Measurements from ENCODE around the gene ACOXL.
"Not testable (repeated sequence)": the region's sequence is repeated elsewhere in the genome, so short reads cannot be mapped to it uniquely, and the experiment has no call there.

Gene ACOXL

DNA sequence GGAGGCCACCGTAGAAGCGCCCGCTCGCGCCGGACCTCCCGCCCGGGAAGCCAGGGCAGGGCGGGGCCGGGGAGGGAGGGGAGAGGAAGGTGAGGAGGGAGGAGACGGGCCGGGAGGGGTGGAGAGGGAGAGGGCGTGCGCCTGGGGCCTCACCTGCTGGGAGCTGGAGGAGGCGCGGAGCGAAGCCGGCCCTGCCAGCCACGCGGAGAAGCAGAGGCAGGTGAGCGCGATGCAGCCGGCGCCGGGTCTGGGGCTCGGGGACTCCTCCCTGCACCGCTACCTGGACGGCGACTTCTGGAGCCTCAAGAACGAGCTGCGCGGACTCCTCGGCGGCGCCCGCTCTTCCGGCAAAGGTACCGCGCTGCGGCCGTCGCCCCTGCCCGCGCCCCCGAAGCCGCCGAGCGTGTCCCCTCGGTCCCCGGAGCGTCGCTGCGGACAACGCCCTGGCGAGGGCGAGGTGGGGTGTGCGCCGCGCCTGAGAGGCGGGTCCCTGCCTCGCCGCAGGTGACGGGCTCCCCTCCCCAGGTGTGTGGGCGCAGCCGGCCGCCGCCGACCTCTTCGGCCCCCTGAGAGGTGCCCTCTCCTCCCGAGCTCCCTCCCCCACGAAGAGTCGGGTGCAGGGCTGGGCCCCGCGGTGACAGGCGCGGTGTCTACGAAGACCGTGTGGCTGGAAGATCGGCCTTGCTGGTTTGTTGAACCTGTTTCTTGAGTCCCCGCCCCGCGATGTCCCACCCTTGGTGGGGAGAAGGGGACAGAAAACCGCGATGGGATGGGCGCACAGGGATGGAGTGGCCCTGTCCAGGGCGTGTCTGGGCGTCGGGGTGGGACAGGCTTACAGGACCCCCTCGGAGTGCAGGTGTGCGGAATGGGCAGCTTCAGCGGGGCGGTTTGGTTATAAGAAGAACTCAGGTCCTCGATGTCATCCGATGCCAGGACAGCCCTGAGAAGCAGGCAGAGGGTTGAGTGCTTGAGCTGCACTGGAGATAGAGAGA, at the start of gene ACOXL:
TSS of gene ACOXL (plus strand) at position 152 of the 992 bp plus-strand sequence. CDS start 35,817 bp downstream, outside the sequence.
- no peak for DNase-seq (ENCODE audit: low read depth in 2 of 2)

DNA sequence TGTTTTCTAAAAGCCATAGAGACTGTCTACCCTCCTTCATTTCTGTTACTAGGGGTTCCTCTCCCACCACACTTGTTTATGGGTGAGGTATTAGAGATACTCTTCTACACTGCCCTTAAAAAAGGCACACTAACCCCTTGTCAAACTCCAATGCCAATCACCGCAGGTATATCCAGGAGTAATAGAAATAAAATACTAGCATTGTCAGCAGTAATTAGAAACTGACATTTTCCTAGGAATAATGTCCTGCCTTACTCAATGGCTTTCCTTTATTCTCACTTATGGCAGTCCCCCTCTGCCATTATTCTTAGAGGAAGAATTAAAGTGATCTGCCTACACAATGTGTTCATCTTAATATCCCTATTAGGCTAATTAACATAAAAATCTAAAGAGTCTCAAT, 49.5 kb upstream of the ACOXL start:
- DNase-seq (ENCODE audit: low read depth in 2 of 2), result no peak

DNA sequence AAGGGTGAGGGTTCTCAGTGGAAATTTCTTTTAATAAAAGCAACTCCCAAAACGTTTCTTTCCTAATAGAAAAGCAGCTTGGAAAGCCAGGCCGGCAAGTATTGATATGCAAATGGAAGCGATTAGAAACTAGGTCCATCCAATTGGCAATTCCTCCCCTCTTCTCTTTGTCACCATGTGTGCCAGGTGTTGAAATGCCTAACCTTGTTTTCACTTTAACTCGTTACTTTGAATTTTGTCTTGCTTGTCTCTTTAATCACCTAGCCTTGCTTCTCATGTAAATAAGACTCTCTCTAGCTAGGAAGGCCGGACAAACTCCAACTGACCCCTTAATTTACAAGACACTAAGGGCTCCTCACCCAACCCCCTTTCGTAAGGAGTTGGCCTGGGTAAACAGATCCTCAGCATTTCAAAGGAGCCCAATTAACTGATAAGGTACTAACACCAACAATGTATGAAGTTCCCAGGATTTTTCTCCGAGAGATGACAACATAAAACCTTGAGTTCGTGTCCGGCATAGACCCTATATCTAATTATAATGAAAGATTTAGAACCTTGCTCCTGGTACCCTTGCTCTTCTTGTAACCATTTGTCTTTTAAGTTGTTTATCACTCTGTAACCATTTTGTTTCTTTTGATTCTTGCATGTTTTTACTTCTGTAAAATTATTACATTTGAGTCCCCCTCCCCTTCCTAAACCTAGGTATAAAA, 44.4 kb upstream of the ACOXL start:
- not testable (repeated sequence) for DNase-seq (ENCODE audit: low read depth in 2 of 2)

DNA sequence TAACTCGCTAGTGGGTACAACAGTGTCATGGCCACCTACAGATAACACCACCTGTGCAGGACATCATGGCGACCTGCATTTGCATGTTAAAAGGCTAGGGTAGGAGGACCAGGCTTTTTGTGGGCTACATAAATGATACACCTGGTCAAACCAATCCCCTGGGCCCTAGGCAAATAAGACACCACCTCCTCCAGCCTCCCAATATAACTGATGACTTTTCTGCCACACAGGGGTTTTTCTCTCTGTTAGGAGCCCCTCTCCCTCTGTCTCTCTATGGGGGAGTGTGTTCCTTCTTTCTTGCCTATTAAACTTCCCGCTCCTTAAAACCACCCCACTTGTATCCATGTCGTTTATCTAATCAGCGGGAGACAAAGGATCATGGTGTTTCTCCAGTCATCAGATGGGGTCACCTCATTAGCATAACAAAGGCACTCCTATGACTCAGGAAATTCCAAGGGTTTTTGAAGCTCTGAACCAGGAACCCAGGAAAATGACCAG, 43.7 kb upstream of the ACOXL start:
- DNase-seq (ENCODE audit: low read depth in 2 of 2), result no peak

DNA sequence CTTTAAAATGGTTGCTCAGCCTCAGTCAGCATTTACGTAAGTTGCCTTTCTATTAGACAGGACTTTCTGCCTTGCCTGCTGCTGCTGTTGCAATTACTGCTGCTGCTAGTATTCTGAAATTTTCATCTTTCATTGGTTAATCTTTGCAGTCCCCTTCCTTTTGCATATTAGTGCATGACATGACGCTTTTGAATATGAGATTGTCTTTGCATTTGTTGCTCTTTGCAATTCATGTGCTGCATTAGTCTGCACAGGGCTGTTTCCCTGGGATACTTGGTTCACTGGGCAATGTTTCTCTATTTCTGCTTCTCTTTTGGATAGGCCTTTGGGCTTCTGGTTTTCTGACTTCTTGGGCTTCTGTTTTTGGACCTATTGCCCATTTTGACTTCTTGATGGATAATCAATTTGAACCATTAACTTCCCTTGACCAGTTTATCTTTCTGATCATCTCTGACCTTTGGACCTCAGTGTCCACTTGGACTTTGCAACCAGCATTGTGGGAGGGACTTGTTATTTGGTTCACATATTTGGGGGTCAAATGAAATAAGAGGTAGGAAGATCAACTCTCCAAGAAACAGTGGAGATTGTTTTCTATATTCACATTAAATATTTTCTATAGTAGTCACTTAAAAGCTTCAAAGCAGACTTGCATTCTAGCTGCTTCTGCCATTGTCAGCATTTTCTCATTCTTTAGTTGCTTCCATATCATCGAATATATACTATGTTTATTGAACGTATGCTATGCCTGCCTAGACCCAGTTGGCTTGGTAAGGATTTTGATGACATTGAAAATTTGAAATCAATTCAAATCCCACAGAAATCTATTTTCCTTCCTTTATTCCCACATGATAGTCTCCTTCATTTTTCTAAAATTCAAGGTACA, 42.0 kb upstream of the ACOXL start:
- no peak for DNase-seq (ENCODE audit: low read depth in 2 of 2)

DNA sequence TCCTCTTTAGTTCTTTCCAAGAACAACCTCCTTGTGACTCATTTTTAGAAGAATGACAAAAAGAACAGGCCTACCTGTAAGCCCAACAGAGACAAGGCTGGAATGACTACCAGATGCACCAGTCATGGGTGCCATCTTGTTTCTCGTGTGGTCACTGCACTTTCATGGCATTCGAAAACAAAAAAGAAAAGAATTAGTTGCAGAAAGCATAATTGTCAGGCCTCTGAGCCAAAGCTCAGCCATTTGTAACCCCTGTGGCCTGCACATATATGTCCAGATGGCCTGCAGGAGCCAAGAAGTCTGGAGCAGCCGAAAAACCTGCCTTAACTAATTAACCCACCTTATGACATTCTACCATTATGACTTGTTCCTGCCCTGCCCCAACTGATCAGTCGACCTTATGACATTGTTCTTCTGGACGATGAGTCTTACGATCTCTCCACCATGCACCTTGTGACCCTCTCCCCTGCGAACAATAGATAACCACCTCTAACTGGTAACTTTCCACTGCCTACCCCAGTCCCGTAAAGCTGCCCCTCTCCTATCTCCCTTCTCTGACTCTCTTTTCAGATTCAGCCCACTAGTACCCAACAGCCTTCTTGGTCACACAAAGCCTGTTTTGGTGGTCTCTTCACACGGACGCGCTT, 40.6 kb upstream of the ACOXL start:
- DNase-seq (ENCODE audit: low read depth in 2 of 2), result no peak

DNA sequence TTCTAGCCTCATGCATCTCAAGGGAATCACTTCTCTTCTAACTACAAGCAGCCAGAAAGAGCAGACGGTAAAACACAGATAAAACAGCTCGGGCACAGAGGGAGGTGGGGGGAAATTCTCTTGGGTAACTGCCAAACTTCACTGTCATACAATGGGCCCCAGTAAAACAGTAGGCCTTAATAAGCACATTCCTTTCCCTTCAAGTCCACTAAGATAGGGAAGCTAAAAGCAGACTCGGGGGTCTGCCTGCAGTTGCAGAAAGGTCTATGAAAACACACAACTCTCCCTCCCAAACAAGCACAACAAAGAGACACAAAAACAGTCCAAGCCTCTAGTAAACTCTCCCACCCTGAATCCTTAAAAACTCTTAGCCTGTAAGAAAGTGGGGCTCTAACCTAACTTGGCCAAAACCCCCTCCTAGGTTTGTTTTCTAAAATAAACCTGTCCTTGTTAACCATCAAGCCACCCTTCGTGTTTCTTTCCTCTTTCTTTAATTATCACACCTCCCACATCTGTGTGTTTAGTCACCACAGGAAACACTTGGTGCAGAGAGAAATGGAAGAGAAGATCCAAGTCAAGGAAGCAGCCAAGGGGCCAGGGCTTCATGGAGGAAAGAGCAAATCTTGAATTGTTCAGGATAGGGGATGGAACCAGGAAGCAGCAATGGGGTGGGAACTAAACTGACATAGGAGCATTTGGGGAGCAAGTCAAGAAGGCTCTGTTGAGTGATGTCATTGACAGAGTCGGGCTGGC, 37.1 kb upstream of the ACOXL start:
- DNase-seq (ENCODE audit: low read depth in 2 of 2), result not testable (repeated sequence)

DNA sequence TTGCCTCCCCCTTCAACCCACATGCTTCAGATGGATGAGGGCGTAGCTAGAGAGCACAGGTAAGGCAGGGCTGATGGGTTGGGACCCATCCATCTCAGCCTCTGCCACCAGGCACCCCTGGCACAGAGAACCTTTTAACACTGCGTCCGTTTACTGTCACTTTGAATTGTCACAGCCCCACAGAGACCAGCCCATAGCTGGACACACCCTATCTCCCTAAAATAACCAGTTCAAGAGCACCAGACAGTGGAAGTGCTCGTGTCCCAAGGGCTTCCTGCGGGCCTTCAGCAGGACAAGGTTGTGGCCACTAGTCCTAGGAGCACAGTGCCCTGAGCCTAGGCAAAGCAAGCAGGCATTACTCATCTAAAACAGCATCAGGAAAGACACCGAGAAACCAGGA, 34.1 kb upstream of the ACOXL start:
- not testable (repeated sequence) for DNase-seq (ENCODE audit: low read depth in 2 of 2)

DNA sequence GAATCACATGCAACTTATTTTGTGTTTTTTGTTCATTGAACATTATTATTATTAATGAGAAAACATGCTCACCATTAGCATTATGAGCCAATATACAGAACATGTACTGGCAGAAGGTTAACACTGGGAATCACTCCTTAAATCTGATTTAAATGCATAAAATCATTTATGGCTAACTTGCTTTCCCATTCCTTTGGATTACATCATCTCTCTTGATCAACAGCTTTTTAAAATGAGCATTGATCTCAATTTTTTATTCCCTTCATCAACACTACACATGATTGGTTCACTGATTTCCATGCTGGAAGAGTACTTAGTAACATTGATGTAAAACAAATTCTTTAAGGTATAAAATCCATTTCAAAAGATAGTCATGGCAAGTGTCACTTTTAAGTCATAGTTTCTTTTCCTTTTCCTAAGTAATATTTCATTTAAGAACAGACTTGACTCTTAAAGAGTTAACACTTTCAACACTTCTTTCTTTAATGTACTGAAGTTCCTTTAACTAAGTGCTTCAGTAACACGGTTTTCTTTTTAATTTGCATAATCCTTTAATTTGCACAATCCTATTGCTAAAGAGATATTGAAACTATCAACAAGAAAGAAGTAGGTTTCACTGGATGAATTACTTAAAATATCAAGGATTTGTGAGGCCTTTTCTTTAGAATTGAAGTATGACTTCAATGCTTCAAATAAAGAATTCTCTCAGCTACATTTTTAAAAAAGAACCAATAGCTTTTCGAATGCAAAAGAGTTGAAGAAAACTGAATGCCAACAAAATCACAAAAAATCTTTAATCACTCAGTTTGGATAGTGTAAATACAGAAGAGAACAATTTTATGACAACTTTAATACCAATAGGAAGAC, 29.6 kb upstream of the ACOXL start:
- DNase-seq (ENCODE audit: low read depth in 2 of 2), result no peak

DNA sequence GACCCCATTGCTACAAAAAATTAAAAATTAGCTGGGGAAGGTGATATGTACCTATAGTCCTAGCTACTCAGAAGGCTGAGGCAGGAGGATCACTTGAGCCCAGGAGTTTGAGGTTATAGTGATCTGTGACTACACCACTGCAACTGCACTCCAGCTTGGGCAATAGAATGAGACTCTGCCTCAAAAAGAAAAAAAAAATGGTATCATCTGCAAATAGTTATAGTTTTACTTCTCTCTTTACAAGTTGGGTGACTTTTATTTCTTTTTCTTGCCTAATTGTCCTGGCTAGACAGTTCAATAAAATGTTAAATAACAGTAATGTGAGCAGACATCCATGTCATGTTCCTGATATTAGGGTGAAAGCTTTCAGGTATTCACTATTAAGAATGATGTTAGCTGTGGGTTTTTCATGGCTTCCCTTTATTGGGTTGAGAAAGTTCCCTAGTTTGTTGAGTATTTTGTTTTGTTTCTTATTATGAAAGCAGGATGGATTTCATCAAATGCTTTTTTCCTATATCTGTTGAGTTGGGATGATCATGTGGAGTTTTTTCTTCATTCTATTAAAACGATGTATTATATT, 24.9 kb upstream of the ACOXL start:
- no peak for DNase-seq (ENCODE audit: low read depth in 2 of 2)

DNA sequence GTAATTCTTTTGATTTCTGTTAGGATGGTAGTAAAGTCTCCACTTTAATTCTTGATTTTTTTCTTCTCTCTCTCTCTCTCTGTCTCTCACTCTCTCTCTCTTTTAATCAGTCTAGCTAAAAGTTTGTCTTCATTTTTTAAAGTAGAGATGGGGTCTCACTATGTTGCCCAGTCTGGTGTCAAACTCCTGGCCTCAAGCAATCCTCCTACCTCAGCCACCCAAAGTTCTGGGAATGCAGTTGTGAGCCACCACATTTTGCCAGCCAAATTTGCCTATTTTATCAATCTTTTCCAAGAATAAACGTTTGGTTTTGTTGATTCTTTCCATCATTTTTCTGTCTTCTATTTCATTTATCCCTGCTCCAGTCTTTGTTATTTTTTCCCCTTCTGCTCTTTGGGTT, 23.9 kb upstream of the ACOXL start:
- DNase-seq (ENCODE audit: low read depth in 2 of 2), result no peak

DNA sequence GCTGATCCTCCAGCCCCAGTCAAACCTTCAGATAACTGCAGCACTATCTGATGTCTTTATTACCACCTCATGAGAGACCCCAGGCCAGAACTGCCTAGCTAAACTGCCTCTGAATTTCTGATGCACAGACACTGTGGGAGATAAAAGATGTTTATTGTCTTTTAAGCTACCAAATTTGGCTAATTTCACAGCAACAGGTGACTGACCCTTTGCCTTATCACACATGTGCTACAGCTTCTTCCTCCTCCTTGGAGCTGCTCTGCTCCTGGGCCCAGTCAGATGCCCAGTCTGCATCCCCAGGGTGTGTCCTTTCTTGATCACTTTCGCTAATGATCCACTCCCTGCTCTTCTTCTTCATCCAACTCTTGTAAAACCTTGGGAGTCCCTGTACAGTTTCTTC, 19.6 kb upstream of the ACOXL start:
- no peak for DNase-seq (ENCODE audit: low read depth in 2 of 2)

DNA sequence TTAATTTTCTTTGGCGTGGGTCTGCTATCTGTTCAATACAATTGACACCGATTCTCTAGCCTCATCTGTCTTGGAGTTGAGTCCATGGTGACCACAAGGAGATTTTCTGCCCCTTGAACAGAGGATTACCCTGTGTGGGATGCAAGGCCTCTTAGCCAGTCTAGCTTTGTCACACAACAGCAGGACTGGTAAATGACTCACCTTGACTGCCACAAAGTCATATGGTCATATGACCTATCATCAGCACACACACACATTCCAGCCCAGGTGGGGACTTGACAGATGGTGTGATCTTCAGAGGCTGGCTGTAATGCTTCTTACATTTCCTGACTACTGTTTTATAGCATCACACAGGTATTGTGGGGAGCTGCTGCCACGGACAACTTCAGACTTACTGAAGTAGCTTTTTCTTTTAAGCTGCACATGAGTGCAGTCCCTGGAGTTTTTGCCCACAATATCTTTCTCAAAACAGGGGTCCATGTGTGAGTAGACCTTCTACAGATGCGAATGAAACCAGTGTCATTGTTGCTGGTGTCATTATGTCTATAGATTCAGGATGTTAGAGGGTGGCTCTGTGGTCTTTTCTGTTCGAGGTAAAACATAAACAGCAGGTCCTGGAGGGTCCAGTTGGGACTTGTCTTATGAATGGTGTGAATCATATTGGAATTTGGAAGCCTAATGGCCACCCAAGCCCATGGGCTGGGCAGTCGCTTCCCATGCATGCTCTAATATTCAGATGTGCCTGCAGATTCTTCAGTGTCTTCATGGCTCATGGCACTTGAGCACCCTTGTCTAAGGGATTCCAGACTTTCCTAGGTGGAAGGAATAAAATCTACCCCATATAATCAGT, 18.6 kb upstream of the ACOXL start:
- no peak for DNase-seq (ENCODE audit: low read depth in 2 of 2)

DNA sequence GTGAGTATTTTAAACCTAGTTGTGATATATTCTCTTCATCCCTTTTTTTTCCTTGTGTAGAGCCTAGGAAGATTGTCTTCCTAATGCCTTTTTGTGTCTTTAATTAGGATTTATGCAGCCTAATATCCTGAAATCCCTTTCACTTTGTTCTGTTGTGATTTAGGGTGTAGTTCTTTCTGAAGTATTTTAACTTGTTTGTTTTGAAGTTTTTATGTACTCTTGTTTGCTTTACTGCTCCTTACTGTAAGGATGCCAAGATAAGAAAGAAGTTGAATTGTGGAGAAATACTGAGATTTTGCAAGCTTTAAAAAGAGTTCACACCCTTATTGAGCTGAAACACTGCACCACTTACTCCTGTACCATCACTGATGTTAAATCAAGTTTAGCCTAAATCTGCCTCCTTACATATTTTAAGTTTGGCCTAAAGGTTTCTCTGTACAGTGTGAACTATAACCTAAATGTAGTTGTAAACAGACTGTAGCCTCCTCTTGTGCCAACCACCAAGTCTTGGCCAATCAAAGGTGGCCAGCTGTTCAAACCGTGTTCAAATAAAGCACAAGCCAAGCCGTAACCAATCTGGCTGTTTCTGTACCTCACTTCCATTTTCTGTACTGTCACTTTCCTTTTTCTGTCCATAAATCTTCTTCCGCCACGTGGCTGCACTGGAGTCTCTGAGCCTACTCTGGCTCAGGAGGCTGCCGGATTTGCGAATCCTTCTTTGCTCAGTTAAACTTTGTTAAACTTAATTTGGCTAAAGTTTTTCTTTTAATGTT, 17.7 kb upstream of the ACOXL start:
- DNase-seq (ENCODE audit: low read depth in 2 of 2), result no peak

DNA sequence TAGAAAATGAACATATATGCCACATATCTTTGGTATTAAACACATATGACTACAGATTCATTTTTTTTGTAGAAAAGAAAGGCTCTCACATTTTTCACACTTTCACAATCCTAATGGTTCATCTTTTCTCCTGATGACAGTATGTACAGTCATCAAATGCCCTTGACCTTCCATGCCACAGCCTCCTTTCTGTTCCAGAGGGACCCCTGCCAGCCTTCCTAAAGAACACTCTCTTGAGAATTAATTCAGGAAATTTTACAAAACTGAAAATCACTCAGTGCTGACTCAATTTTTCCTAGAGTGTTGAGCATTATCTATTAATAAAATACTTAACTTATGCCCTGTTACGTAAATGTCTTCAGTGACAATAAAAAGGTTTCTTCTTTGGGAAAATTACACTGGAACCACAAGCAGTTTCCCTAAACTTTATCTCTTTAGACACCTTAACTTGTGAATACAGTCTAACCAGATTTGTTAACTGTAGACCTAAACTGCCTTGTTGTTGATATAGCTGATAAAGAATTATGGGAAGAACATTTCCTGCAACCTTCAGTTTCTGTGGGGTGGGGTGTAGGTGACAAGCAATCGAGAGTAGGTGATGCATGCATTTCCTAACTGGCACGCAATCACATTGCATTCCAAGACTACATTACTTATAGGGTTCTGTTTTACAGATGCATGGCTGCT, 15.3 kb upstream of the ACOXL start:
- DNase-seq (ENCODE audit: low read depth in 2 of 2), result no peak

DNA sequence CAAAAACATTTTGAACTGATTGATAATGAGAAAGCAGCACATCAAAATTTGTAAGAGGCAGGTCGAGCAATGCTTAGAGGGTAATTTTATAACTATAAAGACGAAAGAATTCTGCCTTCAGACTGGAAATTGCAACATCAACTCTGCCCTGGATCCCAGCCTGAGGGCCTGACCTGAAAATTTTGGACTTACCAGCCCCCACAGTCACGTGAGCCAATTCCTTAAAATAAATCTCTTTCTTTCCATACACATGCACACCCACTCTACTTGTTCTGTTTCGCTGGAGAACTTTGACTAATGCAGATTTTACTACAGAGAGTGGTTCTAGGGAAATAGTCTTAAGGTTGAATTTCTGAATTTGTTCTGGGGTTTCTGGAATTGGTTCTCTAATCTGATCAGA, 14.6 kb upstream of the ACOXL start:
- DNase-seq (ENCODE audit: low read depth in 2 of 2), result no peak

DNA sequence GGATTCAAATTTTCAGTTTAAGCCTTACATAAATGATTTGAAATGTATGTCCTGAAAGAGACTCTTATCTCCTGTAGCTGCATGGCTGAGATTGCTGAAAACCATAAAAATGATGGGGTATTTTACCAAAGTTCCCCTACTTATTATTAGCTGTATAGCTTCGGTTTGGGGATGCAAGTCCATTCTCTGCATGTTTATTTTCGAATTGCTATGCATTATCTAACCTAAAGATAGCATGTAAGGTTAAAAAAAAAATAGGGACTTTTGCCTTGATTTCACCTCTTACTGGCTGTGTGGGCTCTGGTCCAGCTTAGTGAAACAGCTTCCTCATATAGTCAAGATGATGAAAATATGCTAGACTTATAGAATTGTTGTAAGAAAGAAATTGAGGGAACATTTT, 14.0 kb upstream of the ACOXL start:
- DNase-seq (ENCODE audit: low read depth in 2 of 2), result no peak
